Measurements from ENCODE around the gene SLAMF8.

The SLAMF8 gene

GRCh38 chr1:159821171-159821867 is 5.4 kb upstream of the SLAMF8 start:
- no peak for DNase-seq (ENCODE audit: low spot score)

GRCh38 chr1:159823406-159823805 is 3.3 kb upstream of the SLAMF8 start:
- DNase-seq (ENCODE audit: low spot score) = no peak

- DNase-seq (ENCODE audit: low spot score) = no peak
These were observed 1.1 kb upstream of the SLAMF8 start for GRCh38 chr1:159825564-159825963.

- DNase-seq (ENCODE audit: low spot score) = no peak
These were observed 423 bp downstream of the SLAMF8 start for GRCh38 chr1:159827102-159827490.

- peak; percentile 29 for DNase-seq (ENCODE audit: low spot score)
These were observed 876 bp downstream of the SLAMF8 start for GRCh38 chr1:159827549-159827948.

- no peak for DNase-seq (ENCODE audit: low spot score)
These were observed 1.5 kb downstream of the SLAMF8 start for GRCh38 chr1:159828176-159828575.

GRCh38 chr1:159828581-159829272 is 2.1 kb downstream of the SLAMF8 start:
- no peak for DNase-seq (ENCODE audit: low spot score)

- no peak for DNase-seq (ENCODE audit: low spot score)
These were observed 2.6 kb downstream of the SLAMF8 start for GRCh38 chr1:159829273-159829634.

- no peak for DNase-seq (ENCODE audit: low spot score)
These were observed 3.3 kb downstream of the SLAMF8 start for GRCh38 chr1:159829822-159830465.

GRCh38 chr1:159830722-159831121 is 4.0 kb downstream of the SLAMF8 start:
- DNase-seq (ENCODE audit: low spot score) = no peak

- DNase-seq (ENCODE audit: low spot score) = no peak
These were observed 4.9 kb downstream of the SLAMF8 start for GRCh38 chr1:159831412-159832141.

GRCh38 chr1:159832309-159832708 is 5.6 kb downstream of the SLAMF8 start:
- DNase-seq (ENCODE audit: low spot score) = no peak

- DNase-seq (ENCODE audit: low spot score) = no peak
These were observed 8.7 kb downstream of the SLAMF8 start for GRCh38 chr1:159835356-159835755.

GRCh38 chr1:159835862-159836525 is 9.3 kb downstream of the SLAMF8 start:
- no peak for DNase-seq (ENCODE audit: low spot score)

GRCh38 chr1:159838715-159839114 is 12.0 kb downstream of the SLAMF8 start:
- no peak for DNase-seq (ENCODE audit: low spot score)

GRCh38 chr1:159839116-159839849 is 12.6 kb downstream of the SLAMF8 start:
- no peak for DNase-seq (ENCODE audit: low spot score)

GRCh38 chr1:159841749-159842148 is 15.1 kb downstream of the SLAMF8 start:
- DNase-seq (ENCODE audit: low spot score) = no peak

GRCh38 chr1:159843459-159843858 is 16.8 kb downstream of the SLAMF8 start:
- no peak for DNase-seq (ENCODE audit: low spot score)

GRCh38 chr1:159845751-159846629 is 19.3 kb downstream of the SLAMF8 start:
- no peak for DNase-seq (ENCODE audit: low spot score)

GRCh38 chr1:159847231-159847630 is 20.6 kb downstream of the SLAMF8 start:
- DNase-seq (ENCODE audit: low spot score) = no peak

Data from CD4-positive, alpha-beta T cell treated with Interleukin-15 for 4 hours (primary cell).